ENCODE data around the gene ERVW-1. TPM values are rescaled to one million over a fixed set of nuclear protein-coding genes. Genes with fewer than 3 reads are reported as not detected.
"Not testable (repeated sequence)": the region's sequence is repeated elsewhere in the genome, so short reads cannot be mapped to it uniquely, and the experiment has no call there.

ERVW-1 gene
- total and polyA plus RNA-seq, 12 donors, result 0.15 TPM; not detected in 11

GRCh38 chr7:92487804-92488203 lies 10.1 kb upstream of the ERVW-1 start:
- Histone ChIP-seq H3K4me3 (no peak overlapping the region), H3K27me3 (no peaks in the 10 kb centered on the region), H3K27ac (no peak overlapping the region), H3K36me3 (peaks cover 0 to 90% (median 42%) of the 10 kb centered on the region in 9 donors), H3K4me1 (peaks cover 0 to 12% (median 0%) of the 10 kb centered on the region in 9 donors), H3K9me3 (no peaks in the 10 kb centered on the region)
- DNase-seq (no peak), ATAC-seq (no peak)
- intact Hi-C loops (cut with DNase I), result no loop called here
- TF ChIP-seq, protein P1, sequence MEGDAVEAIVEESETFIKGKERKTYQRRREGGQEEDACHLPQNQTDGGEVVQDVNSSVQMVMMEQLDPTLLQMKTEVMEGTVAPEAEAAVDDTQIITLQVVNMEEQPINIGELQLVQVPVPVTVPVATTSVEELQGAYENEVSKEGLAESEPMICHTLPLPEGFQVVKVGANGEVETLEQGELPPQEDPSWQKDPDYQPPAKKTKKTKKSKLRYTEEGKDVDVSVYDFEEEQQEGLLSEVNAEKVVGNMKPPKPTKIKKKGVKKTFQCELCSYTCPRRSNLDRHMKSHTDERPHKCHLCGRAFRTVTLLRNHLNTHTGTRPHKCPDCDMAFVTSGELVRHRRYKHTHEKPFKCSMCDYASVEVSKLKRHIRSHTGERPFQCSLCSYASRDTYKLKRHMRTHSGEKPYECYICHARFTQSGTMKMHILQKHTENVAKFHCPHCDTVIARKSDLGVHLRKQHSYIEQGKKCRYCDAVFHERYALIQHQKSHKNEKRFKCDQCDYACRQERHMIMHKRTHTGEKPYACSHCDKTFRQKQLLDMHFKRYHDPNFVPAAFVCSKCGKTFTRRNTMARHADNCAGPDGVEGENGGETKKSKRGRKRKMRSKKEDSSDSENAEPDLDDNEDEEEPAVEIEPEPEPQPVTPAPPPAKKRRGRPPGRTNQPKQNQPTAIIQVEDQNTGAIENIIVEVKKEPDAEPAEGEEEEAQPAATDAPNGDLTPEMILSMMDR (IDR thresholded peaks at IDR 0.05), result no peak

GRCh38 chr7:92485974-92486373 lies 8.2 kb upstream of the ERVW-1 start:
- Histone ChIP-seq H3K27me3 (no peaks in the 10 kb centered on the region), H3K4me3 (no peak overlapping the region), H3K4me1 (peaks cover 0 to 12% (median 0%) of the 10 kb centered on the region in 9 donors), H3K36me3 (peaks cover 0 to 71% (median 28%) of the 10 kb centered on the region in 9 donors), H3K27ac (peak overlapping the region in 3 of 10 donors; percentile 36 to 53 (median 45)), H3K9me3 (no peaks in the 10 kb centered on the region)
- TF ChIP-seq, protein P1 (IDR thresholded peaks at IDR 0.05), result no peak
- no peak for DNase-seq
- WGBS, 2 donors, result 62 to 78% methylated on average over 2 of the region's 2 CpGs
- intact Hi-C loops (cut with DNase I), result no loop called here
- peak in 3 of 8 donors; percentile 29 to 49 (median 31) for ATAC-seq

DNA sequence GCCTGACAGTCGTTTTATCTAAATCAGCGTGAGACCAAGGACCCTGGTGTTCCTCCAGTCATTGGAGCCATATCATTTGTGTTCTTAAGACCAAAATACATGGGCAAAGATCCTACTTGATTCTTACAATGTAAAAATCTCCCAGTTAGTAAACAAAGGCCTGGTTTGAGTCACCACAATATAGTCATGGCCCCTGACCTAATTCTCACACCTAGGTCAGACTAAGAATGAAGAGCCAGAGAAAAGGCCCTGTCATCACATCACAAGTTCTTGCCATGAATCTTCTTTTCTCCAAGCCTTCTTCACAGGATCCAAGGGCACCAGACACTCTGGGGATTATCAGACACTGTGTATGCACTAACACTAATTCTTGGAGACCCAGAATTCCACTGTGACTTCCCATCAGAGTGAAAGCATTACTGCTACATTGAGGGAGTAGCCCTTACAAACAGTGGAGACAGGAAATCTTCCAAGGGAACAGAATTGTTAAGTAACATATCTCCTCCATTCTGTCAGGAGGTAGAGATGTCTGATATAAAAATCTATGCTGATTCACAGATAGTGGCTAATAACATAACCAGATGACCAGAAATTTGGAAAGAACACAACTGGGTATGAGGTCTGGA lies 7.6 kb upstream of the ERVW-1 start:
- Histone ChIP-seq H3K27me3 (no peaks in the 10 kb centered on the region), H3K4me1 (peaks cover 0 to 12% (median 0%) of the 10 kb centered on the region in 9 donors), H3K27ac (peak overlapping the region in 2 of 10 donors; percentile 45 to 53), H3K9me3 (no peaks in the 10 kb centered on the region), H3K36me3 (peaks cover 0 to 65% (median 28%) of the 10 kb centered on the region in 9 donors), H3K4me3 (no peak overlapping the region)
- DNase-seq (no peak), ATAC-seq (peak in 5 of 8 donors; percentile 19 to 65 (median 57))
- WGBS, 2 donors, result 90 to 95% methylated on average over 2 of the region's 2 CpGs
- TF ChIP-seq, protein P1 (IDR thresholded peaks at IDR 0.05), result no peak
- intact Hi-C loops (cut with DNase I), result no loop called here

GRCh38 chr7:92484226-92484625 lies 6.5 kb upstream of the ERVW-1 start:
- H3K4me1 ChIP-seq; DNase-seq; ATAC-seq; intact Hi-C loops (cut with DNase I); H3K9me3 ChIP-seq; H3K27me3 ChIP-seq; H3K4me3 ChIP-seq; H3K27ac ChIP-seq: not testable (repeated sequence)
- 95 to 96% methylated on average over 6 of the region's 6 CpGs for WGBS, 2 donors
- peaks cover 0 to 58% (median 17%) of the 10 kb centered on the region in 9 donors for H3K36me3 ChIP-seq

- H3K4me1 ChIP-seq; H3K4me3 ChIP-seq; H3K9me3 ChIP-seq; H3K27ac ChIP-seq; H3K27me3 ChIP-seq; ATAC-seq; DNase-seq; intact Hi-C loops (cut with DNase I): not testable (repeated sequence)
- WGBS, 2 donors, result 69 to 70% methylated on average over 6 of the region's 6 CpGs
- H3K36me3 ChIP-seq, result peaks cover 0 to 53% (median 11%) of the 10 kb centered on the region in 9 donors
Observed at GRCh38 chr7:92483624-92484023, 5.9 kb upstream of the ERVW-1 start.

- ATAC-seq; intact Hi-C loops (cut with DNase I); H3K27me3 ChIP-seq; H3K27ac ChIP-seq; H3K4me3 ChIP-seq; H3K4me1 ChIP-seq; H3K9me3 ChIP-seq; DNase-seq: not testable (repeated sequence)
- H3K36me3 ChIP-seq, result peaks cover 0 to 56% (median 0%) of the 10 kb centered on the region in 9 donors
- 95% methylated on average over 4 of the region's 4 CpGs for WGBS, 2 donors
Observed at GRCh38 chr7:92479146-92479545, 1.4 kb upstream of the ERVW-1 start.
